ENCODE measurements around the gene NCS1. TPM values are rescaled to one million over a fixed set of nuclear protein-coding genes. Genes with fewer than 3 reads are reported as not detected.

Gene NCS1
- total RNA-seq, 1 experiment from 2014 or later = 68.7 TPM

DNA sequence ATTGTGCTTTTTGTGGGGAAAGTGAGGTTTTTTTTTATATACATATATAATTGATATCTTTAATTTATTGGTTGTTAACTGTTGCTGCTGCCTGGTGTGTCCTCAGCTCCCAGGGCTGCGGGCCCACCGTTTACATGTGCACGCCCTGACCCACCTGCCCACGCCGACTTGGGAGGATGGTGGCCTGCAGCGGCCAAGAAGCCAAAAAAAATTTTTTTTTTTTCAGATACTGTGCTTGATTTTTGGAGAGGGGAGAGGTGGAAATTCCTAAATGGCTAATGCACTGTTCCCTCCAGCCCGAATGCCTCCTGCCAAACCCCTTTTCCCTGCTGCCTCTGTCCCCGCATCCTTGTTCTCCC is 61.4 kb downstream of the NCS1 start (continued):
- TF ChIP-seq, protein P1, sequence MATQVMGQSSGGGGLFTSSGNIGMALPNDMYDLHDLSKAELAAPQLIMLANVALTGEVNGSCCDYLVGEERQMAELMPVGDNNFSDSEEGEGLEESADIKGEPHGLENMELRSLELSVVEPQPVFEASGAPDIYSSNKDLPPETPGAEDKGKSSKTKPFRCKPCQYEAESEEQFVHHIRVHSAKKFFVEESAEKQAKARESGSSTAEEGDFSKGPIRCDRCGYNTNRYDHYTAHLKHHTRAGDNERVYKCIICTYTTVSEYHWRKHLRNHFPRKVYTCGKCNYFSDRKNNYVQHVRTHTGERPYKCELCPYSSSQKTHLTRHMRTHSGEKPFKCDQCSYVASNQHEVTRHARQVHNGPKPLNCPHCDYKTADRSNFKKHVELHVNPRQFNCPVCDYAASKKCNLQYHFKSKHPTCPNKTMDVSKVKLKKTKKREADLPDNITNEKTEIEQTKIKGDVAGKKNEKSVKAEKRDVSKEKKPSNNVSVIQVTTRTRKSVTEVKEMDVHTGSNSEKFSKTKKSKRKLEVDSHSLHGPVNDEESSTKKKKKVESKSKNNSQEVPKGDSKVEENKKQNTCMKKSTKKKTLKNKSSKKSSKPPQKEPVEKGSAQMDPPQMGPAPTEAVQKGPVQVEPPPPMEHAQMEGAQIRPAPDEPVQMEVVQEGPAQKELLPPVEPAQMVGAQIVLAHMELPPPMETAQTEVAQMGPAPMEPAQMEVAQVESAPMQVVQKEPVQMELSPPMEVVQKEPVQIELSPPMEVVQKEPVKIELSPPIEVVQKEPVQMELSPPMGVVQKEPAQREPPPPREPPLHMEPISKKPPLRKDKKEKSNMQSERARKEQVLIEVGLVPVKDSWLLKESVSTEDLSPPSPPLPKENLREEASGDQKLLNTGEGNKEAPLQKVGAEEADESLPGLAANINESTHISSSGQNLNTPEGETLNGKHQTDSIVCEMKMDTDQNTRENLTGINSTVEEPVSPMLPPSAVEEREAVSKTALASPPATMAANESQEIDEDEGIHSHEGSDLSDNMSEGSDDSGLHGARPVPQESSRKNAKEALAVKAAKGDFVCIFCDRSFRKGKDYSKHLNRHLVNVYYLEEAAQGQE (IDR thresholded peaks at IDR 0.05; ENCODE audit: low read depth) = no peak
- no peak for TF ChIP-seq ELF1 (IDR thresholded peaks at IDR 0.05; ENCODE audit: borderline replicate concordance, low read depth)
- no peak for TF ChIP-seq SIN3A (IDR thresholded peaks at IDR 0.05; ENCODE audit: low read depth)
- no peak for TF ChIP-seq TCF7L2 (IDR thresholded peaks at IDR 0.05; ENCODE audit: borderline replicate concordance, extremely low read depth, insufficient read depth, insufficient read length)
- TF ChIP-seq, protein P2, sequence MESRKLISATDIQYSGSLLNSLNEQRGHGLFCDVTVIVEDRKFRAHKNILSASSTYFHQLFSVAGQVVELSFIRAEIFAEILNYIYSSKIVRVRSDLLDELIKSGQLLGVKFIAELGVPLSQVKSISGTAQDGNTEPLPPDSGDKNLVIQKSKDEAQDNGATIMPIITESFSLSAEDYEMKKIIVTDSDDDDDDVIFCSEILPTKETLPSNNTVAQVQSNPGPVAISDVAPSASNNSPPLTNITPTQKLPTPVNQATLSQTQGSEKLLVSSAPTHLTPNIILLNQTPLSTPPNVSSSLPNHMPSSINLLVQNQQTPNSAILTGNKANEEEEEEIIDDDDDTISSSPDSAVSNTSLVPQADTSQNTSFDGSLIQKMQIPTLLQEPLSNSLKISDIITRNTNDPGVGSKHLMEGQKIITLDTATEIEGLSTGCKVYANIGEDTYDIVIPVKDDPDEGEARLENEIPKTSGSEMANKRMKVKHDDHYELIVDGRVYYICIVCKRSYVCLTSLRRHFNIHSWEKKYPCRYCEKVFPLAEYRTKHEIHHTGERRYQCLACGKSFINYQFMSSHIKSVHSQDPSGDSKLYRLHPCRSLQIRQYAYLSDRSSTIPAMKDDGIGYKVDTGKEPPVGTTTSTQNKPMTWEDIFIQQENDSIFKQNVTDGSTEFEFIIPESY (IDR thresholded peaks at IDR 0.05; ENCODE audit: extremely low read depth, insufficient replicate concordance, low read length) = no peak

DNA sequence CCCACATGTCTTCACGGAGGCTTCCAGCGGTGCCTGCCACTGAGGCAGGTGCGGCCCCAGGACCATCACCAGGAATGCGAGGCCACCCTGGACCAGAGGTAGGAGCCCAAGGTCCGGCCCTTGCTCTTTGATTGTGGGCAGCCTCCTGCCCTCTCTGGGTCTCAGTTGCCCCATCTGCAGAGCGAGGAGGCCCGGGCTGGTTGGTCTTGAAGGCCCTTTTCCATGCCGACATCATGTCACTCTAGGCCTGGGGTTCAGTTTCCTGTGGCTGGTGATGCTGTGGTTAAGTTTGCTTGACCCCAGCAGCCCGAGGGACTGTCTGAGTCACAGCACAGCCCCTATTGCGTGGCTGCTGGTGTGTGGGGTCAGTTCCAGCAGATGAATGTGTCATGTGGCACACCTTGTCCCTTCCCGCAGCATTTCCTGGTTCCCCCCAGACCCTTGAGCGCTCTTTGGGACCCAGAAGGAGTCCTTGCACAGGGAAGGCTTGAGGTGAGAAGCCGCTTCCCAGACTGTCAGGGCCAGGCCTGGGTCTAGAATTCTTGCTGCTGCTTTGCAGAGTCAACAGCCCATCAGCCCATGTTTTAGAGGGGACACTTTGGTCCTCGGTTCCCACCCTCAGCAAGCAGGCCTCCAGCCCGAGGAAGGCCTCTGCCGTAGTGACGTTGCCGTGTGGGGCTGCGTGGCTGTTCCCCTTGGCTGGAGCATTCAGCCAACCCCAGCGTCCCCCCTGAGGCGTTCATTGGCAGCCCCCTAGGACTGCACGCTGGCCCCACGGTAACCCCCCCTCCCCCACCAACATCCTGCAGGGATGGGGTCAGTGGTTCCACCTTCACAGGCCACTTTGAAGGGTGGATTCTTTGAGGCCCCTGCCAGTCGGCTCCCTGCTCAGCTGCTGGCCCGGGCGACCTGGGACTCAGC is 62.4 kb downstream of the NCS1 start:
- intact Hi-C loops (cut with micrococcal nuclease) = no loop called here
- TF ChIP-seq, protein P3, sequence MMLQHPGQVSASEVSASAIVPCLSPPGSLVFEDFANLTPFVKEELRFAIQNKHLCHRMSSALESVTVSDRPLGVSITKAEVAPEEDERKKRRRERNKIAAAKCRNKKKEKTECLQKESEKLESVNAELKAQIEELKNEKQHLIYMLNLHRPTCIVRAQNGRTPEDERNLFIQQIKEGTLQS (IDR thresholded peaks at IDR 0.05) = no peak
- no peak for TF ChIP-seq ZFX (IDR thresholded peaks at IDR 0.05)
- no peak for TF ChIP-seq JUND (IDR thresholded peaks at IDR 0.05)
- no peak for TF ChIP-seq CEBPB (IDR thresholded peaks at IDR 0.05; ENCODE audit: low read depth)
- no peak for TF ChIP-seq YY1 (IDR thresholded peaks at IDR 0.05; ENCODE audit: extremely low read depth, insufficient replicate concordance, low read depth, low read length)
- TF ChIP-seq, protein P4, sequence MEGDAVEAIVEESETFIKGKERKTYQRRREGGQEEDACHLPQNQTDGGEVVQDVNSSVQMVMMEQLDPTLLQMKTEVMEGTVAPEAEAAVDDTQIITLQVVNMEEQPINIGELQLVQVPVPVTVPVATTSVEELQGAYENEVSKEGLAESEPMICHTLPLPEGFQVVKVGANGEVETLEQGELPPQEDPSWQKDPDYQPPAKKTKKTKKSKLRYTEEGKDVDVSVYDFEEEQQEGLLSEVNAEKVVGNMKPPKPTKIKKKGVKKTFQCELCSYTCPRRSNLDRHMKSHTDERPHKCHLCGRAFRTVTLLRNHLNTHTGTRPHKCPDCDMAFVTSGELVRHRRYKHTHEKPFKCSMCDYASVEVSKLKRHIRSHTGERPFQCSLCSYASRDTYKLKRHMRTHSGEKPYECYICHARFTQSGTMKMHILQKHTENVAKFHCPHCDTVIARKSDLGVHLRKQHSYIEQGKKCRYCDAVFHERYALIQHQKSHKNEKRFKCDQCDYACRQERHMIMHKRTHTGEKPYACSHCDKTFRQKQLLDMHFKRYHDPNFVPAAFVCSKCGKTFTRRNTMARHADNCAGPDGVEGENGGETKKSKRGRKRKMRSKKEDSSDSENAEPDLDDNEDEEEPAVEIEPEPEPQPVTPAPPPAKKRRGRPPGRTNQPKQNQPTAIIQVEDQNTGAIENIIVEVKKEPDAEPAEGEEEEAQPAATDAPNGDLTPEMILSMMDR (IDR thresholded peaks at IDR 0.05 in 2 of 3, conservative IDR thresholded peaks at IDR 0.05 in 1 of 3; ENCODE audit: borderline replicate concordance in 1 of 3, insufficient read depth in 1 of 3, low read depth in 2 of 3, low read length in 2 of 3) = no peak
- TF ChIP-seq SIN3A (IDR thresholded peaks at IDR 0.05; ENCODE audit: low read depth) = no peak
- TF ChIP-seq, protein P5, sequence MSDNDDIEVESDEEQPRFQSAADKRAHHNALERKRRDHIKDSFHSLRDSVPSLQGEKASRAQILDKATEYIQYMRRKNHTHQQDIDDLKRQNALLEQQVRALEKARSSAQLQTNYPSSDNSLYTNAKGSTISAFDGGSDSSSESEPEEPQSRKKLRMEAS (IDR thresholded peaks at IDR 0.05) = no peak
- TF ChIP-seq RAD21 (IDR thresholded peaks at IDR 0.05; ENCODE audit: low read depth) = no peak

More for the DNA sequence above, 62.4 kb downstream of the NCS1 start:
- RAD21 ChIA-PET (ENCODE audit: low non-redundant PET in 1 of 2, low total read pairs in 2 of 2, uncharacterized antibody in 2 of 2, unreplicated experiment in 2 of 2) = no interaction called here
- H3K79me2 ChIP-seq (ENCODE audit: insufficient read depth, low read length) = no peaks in the 10 kb centered on the region
- H3K9me3 ChIP-seq (ENCODE audit: control insufficient read depth in 1 of 2, insufficient read depth in 1 of 2, low read depth in 1 of 2, low read length in 2 of 2) = no peaks in the 10 kb centered on the region
- ATAC-seq (no peak), DNase-seq (ENCODE audit: low read depth, low spot score) (no peak)
- H3K27ac ChIP-seq (ENCODE audit: low read depth, low read length) = no peak overlapping the region
- no peak overlapping the region for H3K4me3 ChIP-seq (replicated peaks in 1 of 2; ENCODE audit: low read depth in 1 of 2, low read length in 2 of 2)
- H4K20me1 ChIP-seq (ENCODE audit: insufficient read depth) = no peaks in the 10 kb centered on the region
- BruUV-seq (replicated peaks) = no TSS peak
- H3K9me2 ChIP-seq (ENCODE audit: insufficient read depth) = no peaks in the 10 kb centered on the region
- CTCF ChIA-PET = no interaction called here
- H3K27me3 ChIP-seq (ENCODE audit: insufficient read depth, low read length) = no peaks in the 10 kb centered on the region
- no peak overlapping the region for H2AFZ ChIP-seq (ENCODE audit: low read depth, low read length, poor library complexity, severe bottlenecking)
- H3K9ac ChIP-seq (ENCODE audit: low read length) = no peak overlapping the region
- H3K36me3 ChIP-seq (ENCODE audit: control insufficient read depth in 1 of 2, insufficient read depth in 2 of 2, low read length in 2 of 2) = peaks cover 8 to 12% of the 10 kb centered on the region in 2 experiments; a peak in 3 of 4 replicates
- POLR2A ChIA-PET = no interaction called here
- H3K4me2 ChIP-seq (ENCODE audit: low read length) = no peak overlapping the region
- H3K4me1 ChIP-seq (ENCODE audit: control insufficient read depth in 1 of 2, insufficient read depth in 2 of 2, low read length in 2 of 2) = peaks cover 0 to under 1% of the 10 kb centered on the region in 2 experiments; a peak in 1 of 4 replicates
